ENCODE results near the gene APRT. TPM values are rescaled to one million over a fixed set of nuclear protein-coding genes. Genes with fewer than 3 reads are reported as not detected.

The APRT gene
- polyA plus RNA-seq, 3 donors, result 123 to 307 (median 233) TPM

- 97% methylated on average over 8 of the region's 10 CpGs for whole genome bisulfite sequencing (ENCODE audit: insufficient coverage)
- no peak overlapping the region for H2AFZ ChIP-seq (ENCODE audit: insufficient read depth, low read depth, low read length, poor library complexity, severe bottlenecking)
- no peak overlapping the region for H3K4me2 ChIP-seq (replicated peaks; ENCODE audit: extremely low read depth, low read length, poor library complexity, severe bottlenecking)
- peaks cover 0 to 3% (median 0%) of the 10 kb centered on the region in 7 donors for H3K9me3 Mint-ChIP-seq
- intact Hi-C loops (cut with micrococcal nuclease), result loop anchor here in 1 of 2 donors (10.0 kb wide), 1 partner anchor 400 kb away; the partner anchor contains the start of gene ZNF778
- peaks cover 14% of the 10 kb centered on the region for H3K79me2 ChIP-seq (ENCODE audit: insufficient read depth, low read length)
- H3K27me3 Mint-ChIP-seq (ENCODE audit: low read depth in 3 of 3), result no peaks in the 10 kb centered on the region
- H3K9ac ChIP-seq (ENCODE audit: insufficient read depth, low read length, poor library complexity, severe bottlenecking), result no peak overlapping the region
- no peaks in the 10 kb centered on the region for H3K9me3 ChIP-seq (replicated peaks in 1 of 2; ENCODE audit: control insufficient read depth in 1 of 2, insufficient read depth in 1 of 2, low read length in 2 of 2)
- no peak for TF ChIP-seq CTCF (IDR thresholded peaks at IDR 0.05)
- no peaks in the 10 kb centered on the region for H3K27me3 ChIP-seq (ENCODE audit: control insufficient read depth in 2 of 2, insufficient read depth in 2 of 2, low read length in 2 of 2)
- H3K36me3 Mint-ChIP-seq, result peaks cover under 1 to 15% of the 10 kb centered on the region in 2 donors
- H4K20me1 ChIP-seq (ENCODE audit: insufficient read depth, low read length), result peaks cover 27% of the 10 kb centered on the region
- no peak overlapping the region for H3K27ac ChIP-seq (ENCODE audit: low read depth in 1 of 2, low read length in 2 of 2)
- H3K4me1 Mint-ChIP-seq, result peaks cover 18% of the 10 kb centered on the region
- no peak overlapping the region for H3K27ac Mint-ChIP-seq
- DNase-seq, result no peak
- H3K4me1 ChIP-seq (ENCODE audit: control insufficient read depth in 1 of 2, insufficient read depth in 2 of 2, low read length in 2 of 2), result peaks cover 28 to 31% of the 10 kb centered on the region in 2 donors
- H3K4me3 Mint-ChIP-seq, result no peak overlapping the region
- H3K36me3 ChIP-seq (replicated peaks in 1 of 2; ENCODE audit: control insufficient read depth in 1 of 2, insufficient read depth in 2 of 2, low read length in 2 of 2), result peaks cover 0 to 2% of the 10 kb centered on the region in 2 donors
- H3K4me3 ChIP-seq (replicated peaks in 1 of 3; ENCODE audit: low read depth in 2 of 3, low read length in 3 of 3), result no peak overlapping the region
Observed at GRCh38 chr16:88815227-88815626, 3.5 kb upstream of the APRT start.

- TF ChIP-seq CTCF (IDR thresholded peaks at IDR 0.05), result no peak
- Histone ChIP-seq H3K4me2 (replicated peaks; ENCODE audit: extremely low read depth, low read length, poor library complexity, severe bottlenecking) (no peak overlapping the region), H4K20me1 (ENCODE audit: insufficient read depth, low read length) (peaks cover 38% of the 10 kb centered on the region), H3K27me3 (ENCODE audit: control insufficient read depth in 2 of 2, insufficient read depth in 2 of 2, low read length in 2 of 2) (no peaks in the 10 kb centered on the region), H3K9ac (ENCODE audit: insufficient read depth, low read length, poor library complexity, severe bottlenecking) (no peak overlapping the region), H3K4me3 (replicated peaks in 1 of 3; ENCODE audit: low read depth in 2 of 3, low read length in 3 of 3) (no peak overlapping the region), H3K9me3 (replicated peaks in 1 of 2; ENCODE audit: control insufficient read depth in 1 of 2, insufficient read depth in 1 of 2, low read length in 2 of 2) (no peaks in the 10 kb centered on the region), H3K27ac (ENCODE audit: low read depth in 1 of 2, low read length in 2 of 2) (no peak overlapping the region), H3K79me2 (ENCODE audit: insufficient read depth, low read length) (peaks cover 25% of the 10 kb centered on the region), H3K36me3 (replicated peaks in 1 of 2; ENCODE audit: control insufficient read depth in 1 of 2, insufficient read depth in 2 of 2, low read length in 2 of 2) (peaks cover 6 to 7% of the 10 kb centered on the region in 2 donors), H2AFZ (ENCODE audit: insufficient read depth, low read depth, low read length, poor library complexity, severe bottlenecking) (no peak overlapping the region), H3K4me1 (ENCODE audit: control insufficient read depth in 1 of 2, insufficient read depth in 2 of 2, low read length in 2 of 2) (peaks cover 35 to 42% of the 10 kb centered on the region in 2 donors)
- Mint-ChIP-seq H3K9me3 (peaks cover 0 to 3% (median 0%) of the 10 kb centered on the region in 7 donors), H3K36me3 (peaks cover 9 to 23% of the 10 kb centered on the region in 2 donors), H3K4me1 (peaks cover 27% of the 10 kb centered on the region), H3K27me3 (ENCODE audit: low read depth in 3 of 3) (peaks cover 0 to 2% (median 0%) of the 10 kb centered on the region in 3 donors), H3K27ac (no peak overlapping the region), H3K4me3 (no peak overlapping the region)
- DNase-seq, result no peak
- WGBS (ENCODE audit: insufficient coverage), result 95% methylated on average over 12 of the region's 13 CpGs
- intact Hi-C loops (cut with micrococcal nuclease), result loop anchor here in 1 of 2 donors (10.0 kb wide), 1 partner anchor 401 kb away; the partner anchor contains the start of gene ZNF778
Observed at GRCh38 chr16:88814144-88814502, 2.4 kb upstream of the APRT start.
